Neural cell (in vitro differentiated cells): Measurements from ENCODE around the gene PRELID1. TPM values are rescaled to one million over a fixed set of nuclear protein-coding genes. Genes with fewer than 3 reads are reported as not detected.

Experiments
- H2AFZ ChIP-seq: fragments of 200-600, 300-800 bp; sonication (generic), shearing (Covaris generic); 2 replicates; pipeline ENCODE4 v1.6.0; 2014; ENCODE audit warnings: low read depth, mild to moderate bottlenecking, antibody characterized with exemption, low read length, moderate library complexity
- H3F3A ChIP-seq: fragments of 200-600 bp; shearing (Covaris generic); 2 replicates; pipeline ENCODE4 v1.6.1; 2016; ENCODE audit warnings: mild to moderate bottlenecking, moderate library complexity, mixed read lengths, antibody characterized with exemption, low read length; ENCODE audit not compliant: insufficient read depth, poor library complexity, severe bottlenecking
- H3K27ac ChIP-seq: fragments of 200-600, 300-800 bp; sonication (generic), shearing (Covaris generic); 2 replicates; pipeline ENCODE4 v1.5.1; 2014; ENCODE audit warnings: mild to moderate bottlenecking, low read length, moderate library complexity
- H3K27me3 ChIP-seq: fragments of 300-800, 200-600 bp; sonication (generic), shearing (Covaris generic); 2 replicates; pipeline ENCODE4 v1.6.0; 2014; ENCODE audit warnings: mild to moderate bottlenecking, low read depth, low read length, moderate library complexity; ENCODE audit not compliant: insufficient read depth
- H3K36me3 ChIP-seq: fragments of 300-800, 200-600 bp; sonication (generic), shearing (Covaris generic); 2 replicates; pipeline ENCODE4 v1.5.1; 2014; ENCODE audit warnings: mild to moderate bottlenecking, antibody characterized with exemption, low read length, moderate library complexity; ENCODE audit not compliant: insufficient read depth
- H3K4me2 ChIP-seq: fragments of 300-800, 200-600 bp; sonication (generic), shearing (Covaris generic); 2 replicates; pipeline ENCODE4 v1.6.0; 2014; ENCODE audit warnings: mild to moderate bottlenecking, low read length
- H3K4me3 ChIP-seq: fragments of 300-800, 200-600 bp; sonication (generic), shearing (Covaris generic); 2 replicates; pipeline ENCODE4 v1.5.1; 2014; ENCODE audit warnings: mild to moderate bottlenecking, low read length, moderate library complexity
- H3K79me2 ChIP-seq: fragments of 200-600 bp; shearing (Covaris generic); replicated peaks from 2 replicates; pipeline ENCODE4 v1.6.0; 2014; ENCODE audit warnings: mild to moderate bottlenecking, low read length, moderate library complexity; ENCODE audit not compliant: insufficient read depth
- H3K9ac ChIP-seq: fragments of 300-800, 200-600 bp; sonication (generic), shearing (Covaris generic); 2 replicates; pipeline ENCODE4 v1.6.1; 2016; ENCODE audit warnings: mild to moderate bottlenecking, low read length, mixed read lengths
- H3K9me2 ChIP-seq: fragments of 200-600 bp; shearing (Covaris generic); 2 replicates; pipeline ENCODE4 v1.6.1; 2016; ENCODE audit warnings: mild to moderate bottlenecking, low read length, mixed read lengths; ENCODE audit not compliant: insufficient read depth
- H3K9me3 ChIP-seq: fragments of 200-600, 300-800 bp; sonication (generic), shearing (Covaris generic); 2 replicates; pipeline ENCODE4 v1.6.1; 2016; ENCODE audit warnings: mild to moderate bottlenecking, mixed run types, low read length, moderate library complexity, mixed read lengths
- H4K20me1 ChIP-seq: fragments of 200-600 bp; shearing (Covaris generic); 2 replicates; pipeline ENCODE4 v1.6.1; 2016; ENCODE audit warnings: mild to moderate bottlenecking, mixed run types; ENCODE audit not compliant: insufficient read depth
- CTCF ChIP-seq: fragments of 450-650 bp; IDR thresholded peaks from 2 replicates; pipeline ENCODE4 v1.5.1; 2014; ENCODE audit warnings: antibody characterized with exemption, mild to moderate bottlenecking, moderate library complexity; ENCODE audit not compliant: poor library complexity, severe bottlenecking
- EP300 ChIP-seq: fragments of 450-650 bp; conservative IDR thresholded peaks from 2 replicates; pipeline ENCODE4 v1.6.1; 2014; ENCODE audit warnings: antibody characterized with exemption, mild to moderate bottlenecking, moderate library complexity; ENCODE audit not compliant: poor library complexity, severe bottlenecking
- EZH2 ChIP-seq: fragments of 200-600, 300-800 bp; shearing (Covaris generic), sonication (generic); IDR thresholded peaks from 2 replicates; pipeline ENCODE4 v1.6.1; 2014; ENCODE audit warnings: antibody characterized with exemption, low read length, borderline replicate concordance, mild to moderate bottlenecking; ENCODE audit not compliant: insufficient read depth, poor library complexity, severe bottlenecking
- MXI1 ChIP-seq: fragments of 450-650 bp; conservative IDR thresholded peaks from 2 replicates; pipeline ENCODE4 v1.6.1; 2014; ENCODE audit warnings: antibody characterized with exemption, mild to moderate bottlenecking; ENCODE audit not compliant: poor library complexity, severe bottlenecking
- POLR2AphosphoS5 ChIP-seq: IDR thresholded peaks from 2 replicates; pipeline ENCODE4 v1.6.1; 2012
- RAD21 ChIP-seq: fragments of 450-650 bp; conservative IDR thresholded peaks from 2 replicates; pipeline ENCODE4 v1.6.1; 2014; ENCODE audit warnings: antibody characterized with exemption, mild to moderate bottlenecking, moderate library complexity
- SMC3 ChIP-seq: fragments of 450-650 bp; conservative IDR thresholded peaks from 2 replicates; pipeline ENCODE4 v1.6.1; 2014; ENCODE audit warnings: antibody characterized with exemption, mild to moderate bottlenecking, moderate library complexity; ENCODE audit not compliant: poor library complexity
- TAF1 ChIP-seq: IDR thresholded peaks from 2 replicates; pipeline ENCODE4 v1.6.1; 2012; ENCODE audit warnings: low read depth
- polyA plus RNA-seq: library from polyadenylated mRNA; depleted of rRNA; stranded (reverse); fragments of >200 nt; gene quantifications from 2 replicates; pipeline ENCODE4 v1.2.3, GENCODE V29; 2014
- TF ChIP-seq, protein P1 (sequence below): IDR thresholded peaks from 2 replicates; pipeline ENCODE4 v1.6.1; 2012; ENCODE audit warnings: borderline replicate concordance

Gene PRELID1
- polyA plus RNA-seq, 1 donor from 2014 or later, result 133 TPM

DNA sequence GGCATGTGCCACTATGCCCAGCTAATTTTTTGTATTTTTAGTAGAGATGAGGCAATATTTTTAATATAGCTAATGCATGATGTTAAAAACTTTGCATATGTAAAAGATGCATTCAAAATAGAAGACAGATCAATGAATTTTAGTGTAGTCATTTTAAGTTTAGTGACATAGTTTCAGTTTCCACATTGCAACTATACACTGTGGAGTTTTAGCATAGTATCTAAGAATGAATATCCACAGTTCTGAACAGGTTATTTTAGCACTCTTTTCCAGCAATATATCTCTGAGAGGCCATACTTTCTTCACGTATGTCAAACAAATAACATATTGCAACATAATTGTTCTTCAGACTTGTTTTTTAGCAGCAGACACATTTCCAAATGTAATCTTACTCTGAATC, 39.4 kb upstream of the PRELID1 start:
- H3K27me3 ChIP-seq, result no peaks in the 10 kb centered on the region
- no peak for TF ChIP-seq CTCF
- no peak overlapping the region for H3K4me2 ChIP-seq
- H3K4me3 ChIP-seq, result no peak overlapping the region
- H3F3A ChIP-seq, result no peaks in the 10 kb centered on the region
- no peak overlapping the region for H3K9ac ChIP-seq
- H3K27ac ChIP-seq, result no peak overlapping the region
- H3K9me2 ChIP-seq, result no peaks in the 10 kb centered on the region
- no peaks in the 10 kb centered on the region for H3K79me2 ChIP-seq
- no peaks in the 10 kb centered on the region for H3K9me3 ChIP-seq
- H3K36me3 ChIP-seq, result no peaks in the 10 kb centered on the region
- H2AFZ ChIP-seq, result no peak overlapping the region
- H4K20me1 ChIP-seq, result no peaks in the 10 kb centered on the region

DNA sequence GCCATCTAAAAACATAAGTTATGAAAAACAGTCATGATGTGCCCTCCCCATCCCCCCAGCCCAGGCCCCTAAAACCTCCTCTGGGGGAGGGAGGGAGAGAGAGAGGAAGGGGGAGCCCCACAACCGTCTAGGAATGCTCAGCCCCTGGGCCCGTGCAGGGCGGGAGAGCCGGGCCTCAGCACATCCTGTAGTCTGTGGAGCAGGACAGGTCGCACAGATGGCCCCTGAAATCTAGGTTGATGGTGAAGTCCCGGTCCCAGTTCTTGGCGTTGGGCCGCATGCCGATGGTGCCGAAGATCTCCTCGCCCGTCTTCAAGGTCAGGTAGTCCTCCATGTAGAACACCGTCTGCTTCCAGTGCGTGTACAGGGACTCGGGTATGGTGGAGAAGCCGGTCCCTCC, 38.2 kb upstream of the PRELID1 start:
- H3K27me3 ChIP-seq, result no peaks in the 10 kb centered on the region
- H3K27ac ChIP-seq, result no peak overlapping the region
- H3K9me2 ChIP-seq, result no peaks in the 10 kb centered on the region
- no peak overlapping the region for H3K4me3 ChIP-seq
- TF ChIP-seq TAF1 (no peak), CTCF (no peak), SMC3 (no peak), EP300 (no peak), MXI1 (no peak), POLR2AphosphoS5 (no peak), RAD21 (no peak), EZH2 (no peak)
- TF ChIP-seq, protein P1, sequence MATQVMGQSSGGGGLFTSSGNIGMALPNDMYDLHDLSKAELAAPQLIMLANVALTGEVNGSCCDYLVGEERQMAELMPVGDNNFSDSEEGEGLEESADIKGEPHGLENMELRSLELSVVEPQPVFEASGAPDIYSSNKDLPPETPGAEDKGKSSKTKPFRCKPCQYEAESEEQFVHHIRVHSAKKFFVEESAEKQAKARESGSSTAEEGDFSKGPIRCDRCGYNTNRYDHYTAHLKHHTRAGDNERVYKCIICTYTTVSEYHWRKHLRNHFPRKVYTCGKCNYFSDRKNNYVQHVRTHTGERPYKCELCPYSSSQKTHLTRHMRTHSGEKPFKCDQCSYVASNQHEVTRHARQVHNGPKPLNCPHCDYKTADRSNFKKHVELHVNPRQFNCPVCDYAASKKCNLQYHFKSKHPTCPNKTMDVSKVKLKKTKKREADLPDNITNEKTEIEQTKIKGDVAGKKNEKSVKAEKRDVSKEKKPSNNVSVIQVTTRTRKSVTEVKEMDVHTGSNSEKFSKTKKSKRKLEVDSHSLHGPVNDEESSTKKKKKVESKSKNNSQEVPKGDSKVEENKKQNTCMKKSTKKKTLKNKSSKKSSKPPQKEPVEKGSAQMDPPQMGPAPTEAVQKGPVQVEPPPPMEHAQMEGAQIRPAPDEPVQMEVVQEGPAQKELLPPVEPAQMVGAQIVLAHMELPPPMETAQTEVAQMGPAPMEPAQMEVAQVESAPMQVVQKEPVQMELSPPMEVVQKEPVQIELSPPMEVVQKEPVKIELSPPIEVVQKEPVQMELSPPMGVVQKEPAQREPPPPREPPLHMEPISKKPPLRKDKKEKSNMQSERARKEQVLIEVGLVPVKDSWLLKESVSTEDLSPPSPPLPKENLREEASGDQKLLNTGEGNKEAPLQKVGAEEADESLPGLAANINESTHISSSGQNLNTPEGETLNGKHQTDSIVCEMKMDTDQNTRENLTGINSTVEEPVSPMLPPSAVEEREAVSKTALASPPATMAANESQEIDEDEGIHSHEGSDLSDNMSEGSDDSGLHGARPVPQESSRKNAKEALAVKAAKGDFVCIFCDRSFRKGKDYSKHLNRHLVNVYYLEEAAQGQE, result no peak
- no peak overlapping the region for H3K4me2 ChIP-seq
- no peaks in the 10 kb centered on the region for H4K20me1 ChIP-seq
- no peak overlapping the region for H3K9ac ChIP-seq
- no peak overlapping the region for H2AFZ ChIP-seq
- H3K36me3 ChIP-seq, result no peaks in the 10 kb centered on the region
- no peaks in the 10 kb centered on the region for H3K9me3 ChIP-seq
- no peaks in the 10 kb centered on the region for H3F3A ChIP-seq
- H3K79me2 ChIP-seq, result no peaks in the 10 kb centered on the region
